AG04449 (cell line): ENCODE measurements around the gene FAM83C.

Experiments
- CTCF ChIA-PET: fragments of 350-600 bp; formaldehyde crosslinking; extraction: SDS; loops from one replicate; lab custom pipeline; 2021; ENCODE audit warnings: antibody characterized with exemption; lab: Yijun Ruan, JAX
- POLR2A ChIA-PET: fragments of 400-600, 350-600 bp; formaldehyde crosslinking; extraction: SDS; loops from one replicate; lab custom pipeline; 2020; ENCODE audit warnings: antibody characterized with exemption, inconsistent platforms; lab: Yijun Ruan, JAX
- DNase-seq: peaks from one replicate; pipeline ENCODE4 v3.0.0-alpha.2; 2010; ENCODE audit warnings: low read depth, low spot score
- H3K4me3 ChIP-seq: 2 replicates; pipeline ENCODE4 v1.5.1; 2011; ENCODE audit warnings: low read depth, mild to moderate bottlenecking, control low read depth, low read length
- CTCF ChIP-seq: IDR thresholded peaks from one replicate; pipeline ENCODE4 v1.5.1; 2011; ENCODE audit warnings: mild to moderate bottlenecking, moderate library complexity, low read length, control low read depth, inconsistent platforms; ENCODE audit not compliant: insufficient read depth; ENCODE audit errors: missing control alignments

FAM83C gene

GRCh38 chr20:35299780-35300179, 7.6 kb upstream of the FAM83C start:
- no peak overlapping the region for H3K4me3 ChIP-seq
- ChIA-PET POLR2A (no interaction called here), CTCF (interaction anchor here (1.0 to 22.5 kb wide), 9 partner anchors 10 to 163 kb away, joined by 3 to 662 read pairs (median 7); partner anchors contain the start of genes CEP250, EDEM2, EIF6 and GDF5)
- no peak for TF ChIP-seq CTCF
- DNase-seq: no peak

GRCh38 chr20:35298264-35298663, 6.0 kb upstream of the FAM83C start:
- no peak for DNase-seq
- ChIA-PET CTCF (interaction anchor here (1.1 to 22.5 kb wide), 5 partner anchors 8 to 144 kb away, joined by 3 to 662 read pairs (median 7); partner anchors contain the start of genes GDF5 and MMP24OS), POLR2A (interaction anchor here (0.6 kb wide), 1 partner anchor 149 kb away, joined by 3 read pairs; no protein-coding TSS in a partner anchor)
- H3K4me3 ChIP-seq: no peak overlapping the region
- TF ChIP-seq CTCF: no peak

- DNase-seq: no peak
- POLR2A ChIA-PET: no interaction called here
- TF ChIP-seq CTCF: no peak
- CTCF ChIA-PET: interaction anchor here (0.7 to 22.5 kb wide), 8 partner anchors 7 to 145 kb away, joined by 3 to 662 read pairs (median 4); partner anchors contain the start of genes GDF5 and MMP24OS
- H3K4me3 ChIP-seq: no peak overlapping the region
These were observed 5.5 kb upstream of the FAM83C start for GRCh38 chr20:35297740-35298139.

- DNase-seq: no peak
- H3K4me3 ChIP-seq: no peak overlapping the region
- TF ChIP-seq CTCF: peak; percentile 10
- ChIA-PET CTCF (interaction anchor here (0.7 to 22.5 kb wide), 6 partner anchors 8 to 145 kb away, joined by 3 to 662 read pairs (median 4); partner anchors contain the start of gene GDF5), POLR2A (no interaction called here)
These were observed 4.9 kb upstream of the FAM83C start for GRCh38 chr20:35297155-35297554.

GRCh38 chr20:35296101-35296554, 3.9 kb upstream of the FAM83C start:
- H3K4me3 ChIP-seq: no peak overlapping the region
- no peak for TF ChIP-seq CTCF
- DNase-seq: no peak
- POLR2A ChIA-PET: no interaction called here
- CTCF ChIA-PET: interaction anchor here (10.5 to 22.5 kb wide), 2 partner anchors 9 to 146 kb away, joined by 113 to 662 read pairs; partner anchors contain the start of gene GDF5

- no peak overlapping the region for H3K4me3 ChIP-seq
- TF ChIP-seq CTCF: no peak
- ChIA-PET POLR2A (no interaction called here), CTCF (interaction anchor here (10.5 to 22.5 kb wide), 2 partner anchors 9 to 147 kb away, joined by 113 to 662 read pairs; partner anchors contain the start of gene GDF5)
- no peak for DNase-seq
These were observed 3.4 kb upstream of the FAM83C start for GRCh38 chr20:35295674-35296073.
